Measurements from ENCODE around the gene NECTIN2. TPM values are rescaled to one million over a fixed set of nuclear protein-coding genes. Genes with fewer than 3 reads are reported as not detected.

The NECTIN2 gene
- total RNA-seq (2013), result 11.6 TPM
- polyA plus RNA-seq, result 10 to 100 TPM in 1 of 3 donors, 1 to 10 TPM in 2; 5.6 to 18.2 (median 9.3) TPM
- polyA minus RNA-seq, result 19.6 and 25.9 TPM in 2 replicates
- total RNA-seq, result 10.6 to 23.9 (median 15.5) reads per million in 11 experiments

DNA sequence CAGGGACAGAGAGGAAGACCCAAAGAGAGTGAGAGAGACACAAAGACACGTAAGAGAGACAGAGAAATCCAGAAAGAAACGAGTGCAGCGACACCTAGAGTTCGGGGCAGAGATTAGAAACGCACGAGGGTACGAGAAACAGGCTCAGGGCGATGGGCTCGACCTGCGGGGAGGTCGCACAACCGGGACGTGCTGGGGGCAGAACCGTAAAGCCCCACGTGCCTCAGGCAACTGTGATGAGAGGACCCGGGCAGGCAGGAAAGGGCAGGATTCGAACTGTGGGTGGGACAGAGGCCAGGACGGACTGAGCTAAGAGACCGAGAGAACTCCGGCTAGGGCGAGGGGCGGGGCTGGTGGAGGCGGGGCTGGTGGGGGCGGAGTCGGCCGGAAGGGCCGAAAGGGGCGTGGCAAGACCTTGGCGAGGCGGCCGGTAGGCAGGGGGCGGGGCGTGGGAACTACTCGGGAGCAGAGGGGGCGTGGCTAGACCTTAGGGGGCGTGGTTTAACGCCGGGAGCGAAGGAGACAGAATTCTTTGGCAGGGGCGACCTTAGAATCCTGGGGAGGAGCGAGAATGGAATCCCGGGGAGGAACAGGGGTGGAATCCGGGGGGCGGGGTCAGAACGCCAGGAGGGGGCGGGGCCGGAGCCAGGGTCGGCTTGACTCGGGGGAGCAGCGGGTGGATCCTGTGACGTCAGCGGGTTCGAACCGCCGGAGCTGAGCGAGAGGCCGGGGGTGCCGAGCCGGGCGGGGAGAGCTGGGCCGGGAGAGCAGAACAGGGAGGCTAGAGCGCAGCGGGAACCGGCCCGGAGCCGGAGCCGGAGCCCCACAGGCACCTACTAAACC lies at the start of gene NECTIN2:
TSS of gene NECTIN2 (plus strand) at position 686 of the 843 bp plus-strand sequence. CDS start 229 bp downstream, outside the sequence.
- DNase-seq, result peak; percentile 89 to 95 (median 93)
- peaks cover 0 to 6% of the 10 kb centered on the region in 2 donors for H3K36me3 Mint-ChIP-seq
- Histone ChIP-seq H3K36me3 (replicated peaks in 1 of 2; ENCODE audit: control insufficient read depth in 1 of 2, insufficient read depth in 2 of 2, low read length in 2 of 2) (no peaks in the 10 kb centered on the region), H3K9me3 (replicated peaks in 1 of 2; ENCODE audit: control insufficient read depth in 1 of 2, insufficient read depth in 1 of 2, low read length in 2 of 2) (no peaks in the 10 kb centered on the region), H3K9ac (ENCODE audit: insufficient read depth, low read length, poor library complexity, severe bottlenecking) (peak within 1 kb of the TSS; percentile 76), H3K4me2 (replicated peaks; ENCODE audit: extremely low read depth, low read length, poor library complexity, severe bottlenecking) (peak within 1 kb of the TSS; percentile 98), H3K4me1 (ENCODE audit: control insufficient read depth in 1 of 2, insufficient read depth in 2 of 2, low read length in 2 of 2) (peaks cover 45 to 55% of the 10 kb centered on the region in 2 donors), H4K20me1 (ENCODE audit: insufficient read depth, low read length) (peaks cover 36% of the 10 kb centered on the region), H3K4me3 (replicated peaks in 1 of 3; ENCODE audit: low read depth in 2 of 3, low read length in 3 of 3) (peak within 1 kb of the TSS; percentile 47 to 94 (median 85)), H3K79me2 (ENCODE audit: insufficient read depth, low read length) (no peaks in the 10 kb centered on the region), H3K27me3 (ENCODE audit: control insufficient read depth in 2 of 2, insufficient read depth in 2 of 2, low read length in 2 of 2) (peaks cover 0 to 3% of the 10 kb centered on the region in 2 donors), H3K27ac (ENCODE audit: low read depth in 1 of 2, low read length in 2 of 2) (peak within 1 kb of the TSS; percentile 24 to 80), H2AFZ (ENCODE audit: insufficient read depth, low read depth, low read length, poor library complexity, severe bottlenecking) (peak within 1 kb of the TSS; percentile 85)
- peaks cover 0 to 3% (median 0%) of the 10 kb centered on the region in 7 donors for H3K9me3 Mint-ChIP-seq
- H3K27me3 Mint-ChIP-seq (ENCODE audit: low read depth in 3 of 3), result peaks cover 14 to 26% (median 26%) of the 10 kb centered on the region in 3 donors
- TF ChIP-seq, protein P1, sequence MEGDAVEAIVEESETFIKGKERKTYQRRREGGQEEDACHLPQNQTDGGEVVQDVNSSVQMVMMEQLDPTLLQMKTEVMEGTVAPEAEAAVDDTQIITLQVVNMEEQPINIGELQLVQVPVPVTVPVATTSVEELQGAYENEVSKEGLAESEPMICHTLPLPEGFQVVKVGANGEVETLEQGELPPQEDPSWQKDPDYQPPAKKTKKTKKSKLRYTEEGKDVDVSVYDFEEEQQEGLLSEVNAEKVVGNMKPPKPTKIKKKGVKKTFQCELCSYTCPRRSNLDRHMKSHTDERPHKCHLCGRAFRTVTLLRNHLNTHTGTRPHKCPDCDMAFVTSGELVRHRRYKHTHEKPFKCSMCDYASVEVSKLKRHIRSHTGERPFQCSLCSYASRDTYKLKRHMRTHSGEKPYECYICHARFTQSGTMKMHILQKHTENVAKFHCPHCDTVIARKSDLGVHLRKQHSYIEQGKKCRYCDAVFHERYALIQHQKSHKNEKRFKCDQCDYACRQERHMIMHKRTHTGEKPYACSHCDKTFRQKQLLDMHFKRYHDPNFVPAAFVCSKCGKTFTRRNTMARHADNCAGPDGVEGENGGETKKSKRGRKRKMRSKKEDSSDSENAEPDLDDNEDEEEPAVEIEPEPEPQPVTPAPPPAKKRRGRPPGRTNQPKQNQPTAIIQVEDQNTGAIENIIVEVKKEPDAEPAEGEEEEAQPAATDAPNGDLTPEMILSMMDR (IDR thresholded peaks at IDR 0.05), result peak; percentile 3
- WGBS (ENCODE audit: insufficient coverage), result under 1% methylated on average over 57 of the region's 67 CpGs
- H3K4me3 Mint-ChIP-seq, result peak within 1 kb of the TSS; percentile 96 to 98
- intact Hi-C loops (cut with micrococcal nuclease), result loop anchor here (2.0 to 10.0 kb wide), 7 partner anchors 45 to 271 kb away; partner anchors contain the start of genes CLPTM1 (in 1 of the 2) and TOMM40 (in 1 of the 2)
- H3K4me1 Mint-ChIP-seq, result peaks cover 38% of the 10 kb centered on the region
- peak within 1 kb of the TSS; percentile 76 to 99 (median 95) for H3K27ac Mint-ChIP-seq

DNA sequence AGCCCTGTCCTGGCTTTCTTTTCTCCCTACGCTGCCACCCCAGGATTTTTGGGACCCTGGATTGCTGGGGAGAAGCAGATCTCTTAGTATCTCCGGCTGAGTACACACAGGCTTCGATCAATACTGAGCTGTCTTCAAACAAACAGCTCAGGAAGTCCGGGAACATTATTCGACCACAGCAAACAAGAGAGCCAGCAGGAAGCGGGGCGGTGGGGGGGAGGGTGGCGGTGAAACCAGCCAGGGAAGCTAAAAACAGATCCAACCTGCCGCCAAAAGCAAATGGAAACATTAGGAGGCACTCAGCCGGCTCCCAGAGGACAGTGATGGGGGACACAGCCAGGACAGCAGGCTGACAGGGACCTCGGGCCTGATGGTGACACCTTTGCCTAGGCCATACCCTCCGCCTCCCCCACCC lies 49.4 kb upstream of the NECTIN2 start:
- Mint-ChIP-seq H3K36me3 (no peaks in the 10 kb centered on the region), H3K4me3 (no peak overlapping the region), H3K4me1 (peaks cover 4% of the 10 kb centered on the region), H3K9me3 (no peaks in the 10 kb centered on the region), H3K27me3 (ENCODE audit: low read depth in 3 of 3) (peaks cover 2 to 12% (median 3%) of the 10 kb centered on the region in 3 donors), H3K27ac (no peak overlapping the region)
- Histone ChIP-seq H3K36me3 (replicated peaks in 1 of 2; ENCODE audit: control insufficient read depth in 1 of 2, insufficient read depth in 2 of 2, low read length in 2 of 2) (no peaks in the 10 kb centered on the region), H3K4me1 (ENCODE audit: control insufficient read depth in 1 of 2, insufficient read depth in 2 of 2, low read length in 2 of 2) (peaks cover 3 to 5% of the 10 kb centered on the region in 2 donors), H3K79me2 (ENCODE audit: insufficient read depth, low read length) (no peaks in the 10 kb centered on the region), H4K20me1 (ENCODE audit: insufficient read depth, low read length) (no peaks in the 10 kb centered on the region), H3K4me2 (replicated peaks; ENCODE audit: extremely low read depth, low read length, poor library complexity, severe bottlenecking) (no peak overlapping the region), H3K27me3 (ENCODE audit: control insufficient read depth in 2 of 2, insufficient read depth in 2 of 2, low read length in 2 of 2) (no peaks in the 10 kb centered on the region), H3K9ac (ENCODE audit: insufficient read depth, low read length, poor library complexity, severe bottlenecking) (no peak overlapping the region), H3K27ac (ENCODE audit: low read depth in 1 of 2, low read length in 2 of 2) (no peak overlapping the region), H3K4me3 (replicated peaks in 1 of 3; ENCODE audit: low read depth in 2 of 3, low read length in 3 of 3) (no peak overlapping the region), H3K9me3 (replicated peaks in 1 of 2; ENCODE audit: control insufficient read depth in 1 of 2, insufficient read depth in 1 of 2, low read length in 2 of 2) (no peaks in the 10 kb centered on the region), H2AFZ (ENCODE audit: insufficient read depth, low read depth, low read length, poor library complexity, severe bottlenecking) (peak overlapping the region; percentile 36)
- 2% methylated on average over 6 of the region's 12 CpGs for WGBS (ENCODE audit: insufficient coverage)
- TF ChIP-seq, protein P1 (IDR thresholded peaks at IDR 0.05), result no peak
- intact Hi-C loops (cut with micrococcal nuclease), result no loop called here
- DNase-seq, result no peak

All from CD14-positive monocyte (primary cell).